ENCODE measurements around the gene UACA. TPM values are rescaled to one million over a fixed set of nuclear protein-coding genes. Genes with fewer than 3 reads are reported as not detected.

UACA gene
- total and polyA plus RNA-seq, 3 experiments from 2014 or later, result 0.53 to 0.81 TPM; not detected in 1

- Mint-ChIP-seq H3K27me3 (peaks cover 16 to 47% of the 10 kb centered on the region in 2 donors), H3K9me3 (no peaks in the 10 kb centered on the region), H3K4me1 (peaks cover 3 to 4% (median 4%) of the 10 kb centered on the region in 3 donors), H3K4me3 (no peak overlapping the region), H3K27ac (peak overlapping the region in 1 of 8 donors; percentile 34), H3K36me3 (peaks cover 0 to 3% (median 0%) of the 10 kb centered on the region in 3 donors)
- H3K9me3 ChIP-seq (ENCODE audit: low read length), result no peaks in the 10 kb centered on the region
- H3K27me3 ChIP-seq (ENCODE audit: insufficient read depth, low read length, poor library complexity, severe bottlenecking), result no peaks in the 10 kb centered on the region
- H3K4me3 ChIP-seq (ENCODE audit: low read length), result no peak overlapping the region
- ChIA-PET POLR2A (no interaction called here), CTCF (no interaction called here)
- no peaks in the 10 kb centered on the region for H3K4me1 ChIP-seq (ENCODE audit: insufficient read depth, low read length)
- H3K27ac ChIP-seq (ENCODE audit: low read depth, low read length), result no peak overlapping the region
- no peaks in the 10 kb centered on the region for H3K36me3 ChIP-seq (ENCODE audit: insufficient read depth, low read length)
- DNase-seq, result no peak
Observed at GRCh38 chr15:70635895-70636294, 127.5 kb downstream of the UACA start.

GRCh38 chr15:70633991-70634390, 129.4 kb downstream of the UACA start:
- H3K36me3 Mint-ChIP-seq, result peaks cover 0 to 4% (median 0%) of the 10 kb centered on the region in 3 donors
- H3K27ac Mint-ChIP-seq, result no peak overlapping the region
- H3K27me3 Mint-ChIP-seq, result peaks cover 21 to 64% of the 10 kb centered on the region in 2 donors
- H3K27ac ChIP-seq (ENCODE audit: low read depth, low read length), result no peak overlapping the region
- peaks cover 0 to 3% (median 0%) of the 10 kb centered on the region in 5 donors for H3K9me3 Mint-ChIP-seq
- no peaks in the 10 kb centered on the region for H3K9me3 ChIP-seq (ENCODE audit: low read length)
- H3K4me3 Mint-ChIP-seq, result no peak overlapping the region
- DNase-seq, result no peak
- CTCF ChIA-PET, result no interaction called here
- H3K27me3 ChIP-seq (ENCODE audit: insufficient read depth, low read length, poor library complexity, severe bottlenecking), result no peaks in the 10 kb centered on the region
- no peaks in the 10 kb centered on the region for H3K4me1 ChIP-seq (ENCODE audit: insufficient read depth, low read length)
- POLR2A ChIA-PET, result no interaction called here
- H3K4me3 ChIP-seq (ENCODE audit: low read length), result no peak overlapping the region
- peaks cover 3 to 4% (median 4%) of the 10 kb centered on the region in 3 donors for H3K4me1 Mint-ChIP-seq
- H3K36me3 ChIP-seq (ENCODE audit: insufficient read depth, low read length), result no peaks in the 10 kb centered on the region

- no peak overlapping the region for H3K4me3 Mint-ChIP-seq
- peaks cover 3 to 4% (median 4%) of the 10 kb centered on the region in 3 donors for H3K4me1 Mint-ChIP-seq
Observed at GRCh38 chr15:70633103-70633831, 130.1 kb downstream of the UACA start.

GRCh38 chr15:70632491-70633102, 130.8 kb downstream of the UACA start:
- Mint-ChIP-seq H3K27ac (peak overlapping the region in 1 of 8 donors; percentile 21), H3K9me3 (peaks cover 0 to 3% (median 0%) of the 10 kb centered on the region in 5 donors), H3K27me3 (peaks cover 21 to 74% of the 10 kb centered on the region in 2 donors), H3K36me3 (peaks cover 0 to 4% (median 0%) of the 10 kb centered on the region in 3 donors), H3K4me1 (peaks cover 3 to 4% (median 4%) of the 10 kb centered on the region in 3 donors), H3K4me3 (no peak overlapping the region)
- Histone ChIP-seq H3K36me3 (ENCODE audit: insufficient read depth, low read length) (no peaks in the 10 kb centered on the region), H3K9me3 (ENCODE audit: low read length) (no peaks in the 10 kb centered on the region), H3K4me3 (ENCODE audit: low read length) (no peak overlapping the region), H3K4me1 (ENCODE audit: insufficient read depth, low read length) (no peaks in the 10 kb centered on the region), H3K27ac (ENCODE audit: low read depth, low read length) (no peak overlapping the region), H3K27me3 (ENCODE audit: insufficient read depth, low read length, poor library complexity, severe bottlenecking) (no peaks in the 10 kb centered on the region)
- POLR2A ChIA-PET, result no interaction called here
- CTCF ChIA-PET, result no interaction called here
- no peak for DNase-seq

More at GRCh38 chr15:70633103-70633831, 130.1 kb downstream of the UACA start:
- H3K27me3 Mint-ChIP-seq, result peaks cover 19 to 71% of the 10 kb centered on the region in 2 donors
- peaks cover 0 to 4% (median 0%) of the 10 kb centered on the region in 3 donors for H3K36me3 Mint-ChIP-seq
- H3K4me3 ChIP-seq (ENCODE audit: low read length), result no peak overlapping the region
- peaks cover 0 to 3% (median 0%) of the 10 kb centered on the region in 5 donors for H3K9me3 Mint-ChIP-seq
- H3K27ac Mint-ChIP-seq, result no peak overlapping the region
- no peaks in the 10 kb centered on the region for H3K27me3 ChIP-seq (ENCODE audit: insufficient read depth, low read length, poor library complexity, severe bottlenecking)
- H3K27ac ChIP-seq (ENCODE audit: low read depth, low read length), result no peak overlapping the region
- no peak for DNase-seq
- no peaks in the 10 kb centered on the region for H3K36me3 ChIP-seq (ENCODE audit: insufficient read depth, low read length)
- no peaks in the 10 kb centered on the region for H3K9me3 ChIP-seq (ENCODE audit: low read length)
- POLR2A ChIA-PET, result no interaction called here
- no peaks in the 10 kb centered on the region for H3K4me1 ChIP-seq (ENCODE audit: insufficient read depth, low read length)
- CTCF ChIA-PET, result no interaction called here

- H3K4me3 ChIP-seq (ENCODE audit: low read length), result no peak overlapping the region
- H3K36me3 Mint-ChIP-seq, result peaks cover 0 to 4% (median 0%) of the 10 kb centered on the region in 3 donors
- no peak for DNase-seq
- ChIA-PET POLR2A (no interaction called here), CTCF (no interaction called here)
- peaks cover 0 to 3% (median 0%) of the 10 kb centered on the region in 5 donors for H3K9me3 Mint-ChIP-seq
- no peaks in the 10 kb centered on the region for H3K4me1 ChIP-seq (ENCODE audit: insufficient read depth, low read length)
- H3K27me3 ChIP-seq (ENCODE audit: insufficient read depth, low read length, poor library complexity, severe bottlenecking), result no peaks in the 10 kb centered on the region
- H3K27me3 Mint-ChIP-seq, result peaks cover 22 to 78% of the 10 kb centered on the region in 2 donors
- no peaks in the 10 kb centered on the region for H3K9me3 ChIP-seq (ENCODE audit: low read length)
- no peak overlapping the region for H3K27ac ChIP-seq (ENCODE audit: low read depth, low read length)
- H3K4me1 Mint-ChIP-seq, result peaks cover 3 to 4% (median 4%) of the 10 kb centered on the region in 3 donors
- H3K4me3 Mint-ChIP-seq, result no peak overlapping the region
- H3K27ac Mint-ChIP-seq, result peak overlapping the region in 1 of 8 donors; percentile 16
- H3K36me3 ChIP-seq (ENCODE audit: insufficient read depth, low read length), result no peaks in the 10 kb centered on the region
Observed at GRCh38 chr15:70632079-70632478, 131.3 kb downstream of the UACA start.

- POLR2A ChIA-PET, result no interaction called here
- DNase-seq, result no peak
- no peaks in the 10 kb centered on the region for H3K4me1 ChIP-seq (ENCODE audit: insufficient read depth, low read length)
- peaks cover 14 to 72% of the 10 kb centered on the region in 2 donors for H3K27me3 Mint-ChIP-seq
- no peaks in the 10 kb centered on the region for H3K27me3 ChIP-seq (ENCODE audit: insufficient read depth, low read length, poor library complexity, severe bottlenecking)
- no peaks in the 10 kb centered on the region for H3K4me1 Mint-ChIP-seq
- peaks cover 0 to 3% (median 0%) of the 10 kb centered on the region in 5 donors for H3K9me3 Mint-ChIP-seq
- H3K4me3 Mint-ChIP-seq, result no peak overlapping the region
- H3K4me3 ChIP-seq (ENCODE audit: low read length), result no peak overlapping the region
- no peak overlapping the region for H3K27ac Mint-ChIP-seq
- CTCF ChIA-PET, result no interaction called here
- H3K36me3 ChIP-seq (ENCODE audit: insufficient read depth, low read length), result no peaks in the 10 kb centered on the region
- peaks cover 0 to 1% (median 0%) of the 10 kb centered on the region in 3 donors for H3K36me3 Mint-ChIP-seq
- H3K27ac ChIP-seq (ENCODE audit: low read depth, low read length), result no peak overlapping the region
- no peaks in the 10 kb centered on the region for H3K9me3 ChIP-seq (ENCODE audit: low read length)
Observed at GRCh38 chr15:70629735-70630273, 133.6 kb downstream of the UACA start.

- Histone ChIP-seq H3K27me3 (ENCODE audit: insufficient read depth, low read length, poor library complexity, severe bottlenecking) (no peaks in the 10 kb centered on the region), H3K4me1 (ENCODE audit: insufficient read depth, low read length) (no peaks in the 10 kb centered on the region), H3K9me3 (ENCODE audit: low read length) (no peaks in the 10 kb centered on the region), H3K27ac (ENCODE audit: low read depth, low read length) (no peak overlapping the region), H3K36me3 (ENCODE audit: insufficient read depth, low read length) (no peaks in the 10 kb centered on the region), H3K4me3 (ENCODE audit: low read length) (no peak overlapping the region)
- H3K27me3 Mint-ChIP-seq, result peaks cover 14 to 67% of the 10 kb centered on the region in 2 donors
- DNase-seq, result no peak
- CTCF ChIA-PET, result no interaction called here
- POLR2A ChIA-PET, result interaction anchor here (0.5 kb wide), 1 partner anchor 770 kb away, joined by 3 read pairs; no protein-coding TSS in a partner anchor
- H3K36me3 Mint-ChIP-seq, result peaks cover 0 to 5% (median 1%) of the 10 kb centered on the region in 3 donors
- H3K4me3 Mint-ChIP-seq, result no peak overlapping the region
- no peaks in the 10 kb centered on the region for H3K4me1 Mint-ChIP-seq
- peak overlapping the region in 1 of 8 donors; percentile 11 for H3K27ac Mint-ChIP-seq
- peaks cover 0 to 5% (median 4%) of the 10 kb centered on the region in 5 donors for H3K9me3 Mint-ChIP-seq
Observed at GRCh38 chr15:70628549-70628896, 134.8 kb downstream of the UACA start.

Data from CD8-positive, alpha-beta memory T cell (primary cell).